Parathyroid adenoma (tissue), 2 donors: ENCODE measurements around the gene SIRT2.
A peak's percentile ranks its signal among the peaks of the same experiment; 100 is the strongest.
"Not testable (repeated sequence)": the region's sequence is repeated elsewhere in the genome, so short reads cannot be mapped to it uniquely, and the experiment has no call there.

Source experiments
- H2AFZ ChIP-seq: fragments of 300-600 bp; sonication (generic); one replicate; pipeline ENCODE4 v1.7.0; 2017; ENCODE audit warnings: antibody characterized with exemption, mild to moderate bottlenecking
- H3K27ac ChIP-seq: fragments of 300-600 bp; sonication (generic); one replicate; pipeline ENCODE4 v1.7.0; 2017
- H3K27me3 ChIP-seq: fragments of 300-600 bp; sonication (generic); one replicate; pipeline ENCODE4 v1.7.0; 2017; ENCODE audit warnings: low read length; ENCODE audit not compliant: control insufficient read depth, insufficient read depth
- H3K36me3 ChIP-seq: fragments of 300-600 bp; sonication (generic); one replicate; pipeline ENCODE4 v1.7.0; 2017; ENCODE audit warnings: low read length; ENCODE audit not compliant: control insufficient read depth, insufficient read depth
- H3K4me1 ChIP-seq: fragments of 300-600 bp; sonication (generic); one replicate; pipeline ENCODE4 v1.7.0; 2017; ENCODE audit warnings: control low read depth
- H3K4me2 ChIP-seq: fragments of 300-600 bp; sonication (generic); one replicate; pipeline ENCODE4 v1.7.0; 2017; ENCODE audit warnings: low read length
- H3K4me3 ChIP-seq: fragments of 300-600 bp; sonication (generic); one replicate; pipeline ENCODE4 v1.7.0; 2017; ENCODE audit warnings: low read depth, low read length
- H3K79me2 ChIP-seq: fragments of 300-600 bp; sonication (generic); one replicate; pipeline ENCODE4 v1.7.0; 2017; ENCODE audit warnings: control low read depth
- H3K9ac ChIP-seq: fragments of 300-600 bp; sonication (generic); one replicate; pipeline ENCODE4 v1.7.0; 2017; ENCODE audit warnings: mild to moderate bottlenecking
- H3K9me3 ChIP-seq: fragments of 300-600 bp; sonication (generic); one replicate; pipeline ENCODE4 v1.7.0; 2017; ENCODE audit warnings: low read length; ENCODE audit not compliant: control insufficient read depth
- CTCF ChIP-seq: fragments of 300-600 bp; sonication (generic); IDR thresholded peaks from one replicate; pipeline ENCODE4 v1.7.0; 2017; ENCODE audit warnings: antibody characterized with exemption, mild to moderate bottlenecking
- donor health status: primary hyperparathyroidism.

Gene SIRT2

GRCh38 chr19:38862321-38863059, 36.9 kb downstream of the SIRT2 start:
- H2AFZ ChIP-seq, result no peak overlapping the region

GRCh38 chr19:38861368-38861767, 38.0 kb downstream of the SIRT2 start:
- no peaks in the 10 kb centered on the region for H3K27me3 ChIP-seq
- no peak overlapping the region for H2AFZ ChIP-seq
- no peak overlapping the region for H3K4me2 ChIP-seq
- H3K4me3 ChIP-seq, result no peak overlapping the region
- no peak for TF ChIP-seq CTCF
- H3K4me1 ChIP-seq, result no peaks in the 10 kb centered on the region
- H3K36me3 ChIP-seq, result no peaks in the 10 kb centered on the region
- H3K27ac ChIP-seq, result no peak overlapping the region
- no peaks in the 10 kb centered on the region for H3K79me2 ChIP-seq
- no peaks in the 10 kb centered on the region for H3K9me3 ChIP-seq
- no peak overlapping the region for H3K9ac ChIP-seq

More at GRCh38 chr19:38862321-38863059, 36.9 kb downstream of the SIRT2 start:
- Histone ChIP-seq H3K27ac (no peak overlapping the region), H3K4me2 (peak overlapping the region; percentile 9), H3K79me2 (no peaks in the 10 kb centered on the region), H3K27me3 (no peaks in the 10 kb centered on the region), H3K4me1 (no peaks in the 10 kb centered on the region), H3K36me3 (no peaks in the 10 kb centered on the region), H3K9ac (no peak overlapping the region), H3K9me3 (no peaks in the 10 kb centered on the region), H3K4me3 (no peak overlapping the region)
- no peak for TF ChIP-seq CTCF

DNA sequence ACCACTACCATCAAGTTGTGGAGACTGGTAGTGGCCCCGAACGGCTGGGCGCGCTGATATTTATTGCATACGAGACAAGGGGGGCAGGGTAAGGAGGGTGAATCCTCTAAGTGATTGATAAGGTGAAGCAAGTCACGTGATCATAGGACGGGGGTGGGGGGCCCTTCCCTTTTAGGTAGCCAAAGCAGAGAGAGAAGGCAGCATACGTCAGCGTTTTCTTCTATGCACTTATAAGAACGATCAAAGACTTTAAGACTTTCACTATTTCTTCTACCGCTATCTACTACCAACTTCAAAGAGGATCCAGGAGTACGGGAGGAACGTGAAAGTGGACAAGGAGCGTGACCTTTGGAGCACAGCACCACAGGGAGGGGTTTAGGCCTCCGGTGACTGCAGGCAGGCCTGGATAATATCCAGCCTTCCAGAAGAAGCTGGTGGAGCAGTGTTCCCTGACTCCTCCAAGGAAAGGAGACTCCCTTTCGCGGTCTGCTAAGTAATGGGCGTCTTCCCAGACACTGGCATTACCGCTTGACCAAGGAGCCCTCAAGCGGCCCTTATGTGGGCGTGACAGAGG, 39.7 kb downstream of the SIRT2 start:
- not testable (repeated sequence) for H3K9ac ChIP-seq, H3K79me2 ChIP-seq, H3K4me3 ChIP-seq, H3K27me3 ChIP-seq, H3K4me1 ChIP-seq, H3K36me3 ChIP-seq, H3K4me2 ChIP-seq, H3K9me3 ChIP-seq
- peak overlapping the region; percentile 74 for H2AFZ ChIP-seq
- peak overlapping the region; percentile 11 for H3K27ac ChIP-seq

DNA sequence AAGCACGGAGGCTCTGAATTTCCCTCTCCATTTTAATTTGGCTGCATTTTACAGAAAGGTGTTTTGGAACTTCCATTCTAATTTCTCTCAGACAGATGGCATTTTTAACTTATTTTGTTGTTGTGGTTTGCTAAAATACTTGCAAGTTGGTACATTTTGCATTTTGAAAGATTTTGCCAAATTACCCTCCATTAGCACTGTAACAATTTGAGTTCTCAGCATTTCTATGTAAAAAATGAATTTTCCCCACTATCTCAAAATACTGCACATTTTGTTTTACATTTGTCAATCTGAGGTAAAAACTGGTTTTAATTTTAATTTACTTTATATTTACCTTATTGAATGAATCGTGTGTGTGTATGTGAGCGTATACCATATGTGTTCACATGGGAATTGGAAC, 42.6 kb downstream of the SIRT2 start:
- H3K4me1 ChIP-seq, result no peaks in the 10 kb centered on the region
- no peak overlapping the region for H3K9ac ChIP-seq
- no peak overlapping the region for H3K27ac ChIP-seq
- H3K9me3 ChIP-seq, result no peaks in the 10 kb centered on the region
- no peak overlapping the region for H3K4me2 ChIP-seq
- TF ChIP-seq CTCF, result no peak
- no peaks in the 10 kb centered on the region for H3K27me3 ChIP-seq
- no peak overlapping the region for H3K4me3 ChIP-seq
- no peaks in the 10 kb centered on the region for H3K36me3 ChIP-seq
- H2AFZ ChIP-seq, result no peak overlapping the region
- no peaks in the 10 kb centered on the region for H3K79me2 ChIP-seq

DNA sequence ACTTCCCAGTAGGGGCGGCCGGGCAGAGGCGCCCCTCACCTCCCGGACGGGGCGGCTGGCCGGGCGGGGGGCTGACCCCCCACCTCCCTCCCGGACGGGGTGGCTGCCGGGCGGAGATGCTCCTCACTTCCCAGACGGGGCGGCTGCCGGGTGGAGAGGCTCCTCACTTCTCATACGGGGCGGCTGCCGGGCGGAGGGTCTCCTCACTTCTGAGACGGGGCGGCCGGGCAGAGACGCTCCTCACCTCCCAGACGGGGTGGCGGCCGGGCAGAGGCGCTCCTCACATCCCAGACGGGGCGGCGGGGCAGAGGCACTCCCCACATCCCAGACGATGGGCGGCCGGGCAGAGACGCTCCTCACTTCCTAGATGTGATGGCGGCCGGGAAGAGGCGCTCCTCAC, 43.7 kb downstream of the SIRT2 start:
- not testable (repeated sequence) for H3K27ac ChIP-seq, H3K36me3 ChIP-seq, H3K9me3 ChIP-seq, H3K4me2 ChIP-seq, H3K79me2 ChIP-seq, H3K27me3 ChIP-seq, H3K4me1 ChIP-seq, H3K4me3 ChIP-seq, H2AFZ ChIP-seq, H3K9ac ChIP-seq

DNA sequence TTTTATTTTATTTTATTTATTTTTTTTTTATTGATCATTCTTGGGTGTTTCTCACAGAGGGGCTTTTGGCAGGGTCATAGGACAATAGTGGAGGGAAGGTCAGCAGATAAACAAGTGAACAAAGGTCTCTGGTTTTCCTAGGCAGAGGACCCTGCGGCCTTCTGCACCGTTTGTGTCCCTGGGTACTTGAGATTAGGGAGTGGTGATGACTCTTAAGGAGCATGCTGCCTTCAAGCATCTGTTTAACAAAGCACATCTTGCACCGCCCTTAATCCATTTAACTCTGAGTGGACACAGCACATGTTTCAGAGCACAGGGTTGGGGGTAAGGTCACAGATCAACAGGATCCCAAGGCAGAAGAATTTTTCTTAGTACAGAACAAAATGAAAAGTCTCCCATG, 44.5 kb downstream of the SIRT2 start:
- not testable (repeated sequence) for H3K4me3 ChIP-seq, H3K79me2 ChIP-seq, H3K27me3 ChIP-seq, H3K36me3 ChIP-seq, H2AFZ ChIP-seq, H3K9ac ChIP-seq, H3K9me3 ChIP-seq, H3K4me1 ChIP-seq, H3K4me2 ChIP-seq, H3K27ac ChIP-seq
